HepG2 (cell line): Measurements from ENCODE around the gene PPP2R5B. TPM values are rescaled to one million over a fixed set of nuclear protein-coding genes. Genes with fewer than 3 reads are reported as not detected.
A peak's percentile ranks its signal among the peaks of the same experiment; 100 is the strongest.

Experiments used
- AGO1 ChIP-seq: fragments of 200-400 bp; formaldehyde crosslinking; IDR thresholded peaks from 2 replicates; pipeline ENCODE4 v1.6.1; 2017; ENCODE audit warnings: mild to moderate bottlenecking, low read depth, low read length, moderate library complexity; ENCODE audit not compliant: poor library complexity, severe bottlenecking
- CENPX ChIP-seq: sonication (generic); formaldehyde crosslinking; IDR thresholded peaks from 2 replicates; pipeline ENCODE4 v1.9.0; 2021; ENCODE audit warnings: mild to moderate bottlenecking, missing genetic modification reagents, moderate library complexity
- CSRNP1 ChIP-seq: sonication (generic); formaldehyde crosslinking; IDR thresholded peaks from 2 replicates; pipeline ENCODE4 v1.8.1; 2023; ENCODE audit warnings: mild to moderate bottlenecking, missing genetic modification reagents
- ETV5 ChIP-seq: IDR thresholded peaks from 2 replicates; pipeline ENCODE4 v1.6.1; 2018; ENCODE audit warnings: missing biosample characterization, missing genetic modification reagents, inconsistent platforms, borderline replicate concordance
- FOXM1 ChIP-seq: sonication (generic); formaldehyde crosslinking; IDR thresholded peaks from 2 replicates; pipeline ENCODE4 v1.5.0; 2020; ENCODE audit warnings: missing genetic modification reagents
- HMG20B ChIP-seq: conservative IDR thresholded peaks from 2 replicates; pipeline ENCODE4 v1.6.1; 2016; ENCODE audit warnings: missing genetic modification reagents, missing compliant biosample characterization
- HNRNPL ChIP-seq: fragments of 200-400 bp; formaldehyde crosslinking; IDR thresholded peaks from 2 replicates; pipeline ENCODE4 v1.6.1; 2017; ENCODE audit warnings: mild to moderate bottlenecking, low read depth, low read length
- KLF12 ChIP-seq: sonication (generic); formaldehyde crosslinking; IDR thresholded peaks from 2 replicates; pipeline ENCODE4 v1.4.0; 2020; ENCODE audit warnings: missing genetic modification reagents, borderline replicate concordance
- MAX ChIP-seq: IDR thresholded peaks from 2 replicates; pipeline ENCODE4 v1.6.1; 2012; ENCODE audit warnings: inconsistent platforms
- MBD4 ChIP-seq: IDR thresholded peaks from 2 replicates; pipeline ENCODE4 v1.6.1; 2012; ENCODE audit warnings: low read length, inconsistent platforms, borderline replicate concordance
- MED8 ChIP-seq: sonication (generic); formaldehyde crosslinking; IDR thresholded peaks from 2 replicates; pipeline ENCODE4 v1.8.1; 2023; ENCODE audit warnings: mild to moderate bottlenecking, missing genetic modification reagents; ENCODE audit not compliant: insufficient replicate concordance
- NBN ChIP-seq: fragments of 450-650 bp; conservative IDR thresholded peaks from 2 replicates; pipeline ENCODE4 v1.6.1; 2017
- RBM39 ChIP-seq: fragments of 200-400 bp; formaldehyde crosslinking; IDR thresholded peaks from one replicate; pipeline ENCODE4 v1.6.1; 2018; ENCODE audit warnings: antibody characterized with exemption, mild to moderate bottlenecking, low read depth, low read length; ENCODE audit not compliant: poor library complexity, severe bottlenecking
- SKIL ChIP-seq: sonication (generic); formaldehyde crosslinking; IDR thresholded peaks from 2 replicates; pipeline ENCODE4 v1.8.0; 2022; ENCODE audit warnings: missing genetic modification reagents, mild to moderate bottlenecking, moderate library complexity, borderline replicate concordance
- SNAPC5 ChIP-seq: sonication (generic); formaldehyde crosslinking; IDR thresholded peaks from 2 replicates; pipeline ENCODE4 v1.8.1; 2023; ENCODE audit warnings: mild to moderate bottlenecking, missing genetic modification reagents, borderline replicate concordance
- TCF7 ChIP-seq: sonication (generic); IDR thresholded peaks from 2 replicates; pipeline ENCODE4 v1.6.1; 2016; ENCODE audit warnings: antibody characterized with exemption, low read depth
- TRIM22 ChIP-seq: fragments of 450-650 bp; IDR thresholded peaks from 2 replicates; pipeline ENCODE4 v1.6.1; 2017
- ZNF644 ChIP-seq: IDR thresholded peaks from 2 replicates; pipeline ENCODE4 v1.6.1; 2016; ENCODE audit warnings: low read depth
- ZNF652 ChIP-seq: IDR thresholded peaks from 2 replicates; pipeline ENCODE4 v1.6.1; 2016; ENCODE audit warnings: low read depth, borderline replicate concordance
- ZNF776 ChIP-seq: sonication (generic); formaldehyde crosslinking; IDR thresholded peaks from 2 replicates; pipeline ENCODE4 v1.4.0; 2020; ENCODE audit warnings: mild to moderate bottlenecking, missing genetic modification reagents
- ZSCAN21 ChIP-seq: sonication (generic); formaldehyde crosslinking; IDR thresholded peaks from 2 replicates; pipeline ENCODE4 v1.8.0; 2022; ENCODE audit warnings: mild to moderate bottlenecking, missing genetic modification reagents, moderate library complexity, borderline replicate concordance
- ZUFSP ChIP-seq: sonication (generic); formaldehyde crosslinking; IDR thresholded peaks from 2 replicates; pipeline ENCODE4 v1.9.0; 2021; ENCODE audit warnings: missing genetic modification reagents, mild to moderate bottlenecking, borderline replicate concordance
- polyA plus RNA-seq, 8 experiments: library from polyadenylated mRNA; depleted of rRNA in 3 of 8; stranded (reverse) in 7 of 8; unstranded in 1 of 8; fragments of >200 nt; fragmentation: Illumina TruSeq in 4 of 8; extraction: Trizol in 4 of 8; gene quantifications; 2 replicates each; pipeline versions ENCODE4 v1.2.1 to v1.2.3, GENCODE V29; 2011 to 2016; ENCODE audit warnings: low read depth in 4 of 8, missing spikeins in 1 of 8, mixed read lengths in 1 of 8; ENCODE audit not compliant: insufficient read depth in 1 of 8
- total RNA-seq, 5 experiments: library from RNA; depleted of rRNA; stranded (reverse); fragments of >200 nt; fragmentation: Illumina TruSeq; extraction: Trizol; gene quantifications; 2 replicates each; pipeline ENCODE4 v1.2.3, GENCODE V29; 2016; ENCODE audit warnings: low read depth in 1 of 5

The PPP2R5B gene
- total and polyA plus RNA-seq, 2 of the 13 experiments (the other 11 are each of a cell fraction or from before 2014, with no cell fraction given), result 2.3 to 8.3 TPM

GRCh38 chr11:64885367-64886286 lies 38.9 kb upstream of the PPP2R5B start (continued):
- TF ChIP-seq ZNF652 (CRISPR knock-in tag), result no peak
- no peak for TF ChIP-seq ZUFSP (CRISPR knock-in tag)
- TF ChIP-seq MBD4, result no peak
- no peak for TF ChIP-seq NBN
- no peak for TF ChIP-seq ZNF776 (CRISPR knock-in tag)
- no peak for TF ChIP-seq SNAPC5 (CRISPR knock-in tag)
- no peak for TF ChIP-seq CSRNP1
- TF ChIP-seq HMG20B (CRISPR knock-in tag), result no peak
- TF ChIP-seq MAX, result peak; percentile 77
- TF ChIP-seq SKIL (CRISPR knock-in tag), result peak; percentile 75; the same call in 1 of the 2 replicates
- TF ChIP-seq RBM39, result no peak
- TF ChIP-seq TRIM22, result no peak
- TF ChIP-seq MED8 (CRISPR knock-in tag), result no peak
- no peak for TF ChIP-seq HNRNPL
- TF ChIP-seq ZSCAN21 (CRISPR knock-in tag), result no peak
- no peak for TF ChIP-seq FOXM1 (CRISPR knock-in tag)
- no peak for TF ChIP-seq KLF12 (CRISPR knock-in tag)
- TF ChIP-seq ZNF644 (CRISPR knock-in tag), result no peak
- peak; percentile 76; the same call in 1 of the 2 replicates for TF ChIP-seq ETV5 (CRISPR knock-in tag)
- TF ChIP-seq AGO1, result no peak
- no peak for TF ChIP-seq CENPX
- no peak; the same call in 1 of the 2 replicates for TF ChIP-seq TCF7
